ENCODE data around the gene BAG1.

Gene BAG1

DNA sequence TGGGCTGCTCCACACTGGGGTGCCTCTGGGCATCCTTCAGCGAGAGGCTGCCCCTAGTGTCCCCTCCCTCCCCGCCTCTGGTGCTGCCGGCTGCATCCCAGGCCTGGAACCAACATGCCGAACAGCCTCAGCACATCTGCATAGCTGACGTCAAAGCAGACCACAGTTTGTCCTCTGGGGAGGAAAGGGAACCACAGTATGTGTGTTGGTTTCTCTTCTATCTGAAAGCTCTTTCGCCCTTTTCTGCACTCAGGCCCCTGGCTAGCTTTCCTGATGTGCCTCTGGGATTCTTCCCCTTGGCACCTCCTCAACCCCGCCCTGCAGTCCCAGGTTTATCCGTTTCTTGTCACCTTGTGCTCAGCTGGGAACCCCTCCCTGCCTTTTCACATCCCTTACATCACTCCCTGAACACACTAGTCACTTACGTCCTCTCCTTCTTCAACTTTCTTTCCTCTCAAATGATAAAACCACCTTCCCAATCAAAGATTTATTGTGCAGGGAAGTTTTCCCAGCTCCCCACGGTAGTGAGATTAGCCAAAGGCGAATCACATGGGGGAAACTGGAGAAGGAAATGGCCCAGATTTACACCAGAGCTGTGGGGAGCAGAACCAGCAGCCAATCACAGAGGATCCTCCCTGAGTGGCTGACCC, 61.8 kb downstream of the BAG1 start:
- no peak for DNase-seq

Measured in activated naive CD4-positive, alpha-beta T cell treated with anti-CD3 and anti-CD28 coated beads, Interleukin-2, amount 50 U/mL, for 16 hours (primary cell).